AG04450 (cell line): ENCODE results near the gene UMAD1. TPM values are rescaled to one million over a fixed set of nuclear protein-coding genes. Genes with fewer than 3 reads are reported as not detected.

Experiments
- CTCF ChIA-PET: fragments of 300-600, 350-600 bp; formaldehyde crosslinking; extraction: SDS; loops from one replicate; lab custom pipeline; 2022; ENCODE audit warnings: antibody characterized with exemption, inconsistent platforms; lab: Charles Lee
- POLR2A ChIA-PET: fragments of 350-600 bp; formaldehyde crosslinking; extraction: SDS; loops from one replicate; lab custom pipeline; 2021; ENCODE audit warnings: antibody characterized with exemption, inconsistent platforms; lab: Yijun Ruan, JAX
- DNase-seq: peaks from one replicate; pipeline ENCODE4 v3.0.0-alpha.2; 2011; ENCODE audit warnings: low read depth, low spot score
- H3K27ac ChIP-seq: one replicate; pipeline ENCODE4 v1.5.1; 2012; ENCODE audit warnings: low read depth, low read length, control low read depth
- H3K27me3 ChIP-seq: one replicate; pipeline ENCODE4 v1.6.0; 2012; ENCODE audit warnings: low read length; ENCODE audit not compliant: control insufficient read depth, insufficient read depth
- H3K4me3 ChIP-seq: 2 replicates; pipeline ENCODE4 v1.5.1; 2011; ENCODE audit warnings: mild to moderate bottlenecking, low read depth, low read length, control low read depth
- H3K9me3 ChIP-seq: 2 replicates; pipeline ENCODE4 v1.5.1; 2012; ENCODE audit warnings: low read length; ENCODE audit not compliant: control insufficient read depth, insufficient read depth
- polyA plus RNA-seq: library from polyadenylated mRNA; depleted of rRNA; stranded (reverse); fragments of >200 nt; gene quantifications from 2 replicates; pipeline ENCODE4 v1.2.3, GENCODE V29; 2011
- TF ChIP-seq, protein P1 (sequence below): IDR thresholded peaks from 2 replicates; pipeline ENCODE4 v1.5.1; 2011; ENCODE audit warnings: low read depth, low read length, control low read depth, inconsistent platforms

The UMAD1 gene
- polyA plus RNA-seq, 1 experiment, result 22.8 TPM

DNA sequence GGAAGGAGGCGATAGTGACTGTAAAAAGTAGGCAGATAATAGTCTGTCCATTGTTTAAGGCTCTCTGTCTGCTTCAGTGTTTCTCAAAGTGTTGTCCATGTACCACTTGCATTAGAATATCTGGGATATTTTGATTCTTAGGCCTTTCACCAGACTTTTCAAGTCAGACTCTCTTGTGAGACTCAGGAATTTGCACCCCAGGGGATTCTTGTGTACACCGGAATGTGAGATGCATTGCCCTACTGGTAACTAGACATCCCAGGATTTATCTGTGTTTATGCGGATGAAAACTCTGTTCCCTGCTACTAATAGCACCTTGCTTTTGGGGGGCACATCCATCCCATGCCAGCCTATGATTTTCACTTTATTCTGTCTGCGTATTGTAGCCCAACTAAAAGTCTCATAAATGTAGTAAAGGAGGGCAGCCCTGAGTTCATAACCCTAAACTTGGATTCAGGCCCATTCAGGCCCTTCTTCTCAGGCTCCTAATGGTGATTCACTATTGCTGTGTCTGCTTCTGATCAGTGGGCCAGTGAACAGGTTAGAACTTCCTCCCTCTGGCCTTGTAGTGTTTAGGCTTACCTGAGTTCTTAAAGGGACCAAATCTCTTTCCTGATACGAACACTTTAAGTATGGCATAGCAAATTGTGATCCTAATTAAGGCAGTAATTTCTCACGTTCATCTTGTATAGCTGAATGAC, 149.6 kb downstream of the UMAD1 start:
- no peak for DNase-seq
- POLR2A ChIA-PET, result no interaction called here

DNA sequence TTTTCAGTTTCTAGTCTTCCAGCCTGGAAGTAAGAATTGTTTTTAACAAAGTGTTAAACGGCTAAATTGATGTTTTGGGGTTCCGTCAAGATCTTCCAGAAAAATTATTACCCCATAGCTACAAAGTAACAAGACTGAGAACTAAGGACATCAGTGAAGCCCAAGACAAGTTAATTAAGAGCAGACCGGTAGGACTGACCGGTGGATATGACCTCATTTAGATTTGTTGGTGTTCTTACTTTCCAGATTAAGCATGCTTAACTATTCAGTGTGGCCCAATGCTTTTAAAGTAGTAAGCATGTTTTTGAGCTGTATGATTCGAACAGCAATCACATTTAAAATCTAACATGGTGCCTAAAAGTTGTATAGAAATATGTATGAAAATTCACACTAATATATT, 151.0 kb downstream of the UMAD1 start:
- POLR2A ChIA-PET, result no interaction called here
- H3K27me3 ChIP-seq, result no peaks in the 10 kb centered on the region

More for the DNA sequence above, 149.6 kb downstream of the UMAD1 start:
- Histone ChIP-seq H3K4me3 (no peak overlapping the region), H3K27ac (no peak overlapping the region), H3K27me3 (no peaks in the 10 kb centered on the region), H3K9me3 (no peaks in the 10 kb centered on the region)
- TF ChIP-seq, protein P1, sequence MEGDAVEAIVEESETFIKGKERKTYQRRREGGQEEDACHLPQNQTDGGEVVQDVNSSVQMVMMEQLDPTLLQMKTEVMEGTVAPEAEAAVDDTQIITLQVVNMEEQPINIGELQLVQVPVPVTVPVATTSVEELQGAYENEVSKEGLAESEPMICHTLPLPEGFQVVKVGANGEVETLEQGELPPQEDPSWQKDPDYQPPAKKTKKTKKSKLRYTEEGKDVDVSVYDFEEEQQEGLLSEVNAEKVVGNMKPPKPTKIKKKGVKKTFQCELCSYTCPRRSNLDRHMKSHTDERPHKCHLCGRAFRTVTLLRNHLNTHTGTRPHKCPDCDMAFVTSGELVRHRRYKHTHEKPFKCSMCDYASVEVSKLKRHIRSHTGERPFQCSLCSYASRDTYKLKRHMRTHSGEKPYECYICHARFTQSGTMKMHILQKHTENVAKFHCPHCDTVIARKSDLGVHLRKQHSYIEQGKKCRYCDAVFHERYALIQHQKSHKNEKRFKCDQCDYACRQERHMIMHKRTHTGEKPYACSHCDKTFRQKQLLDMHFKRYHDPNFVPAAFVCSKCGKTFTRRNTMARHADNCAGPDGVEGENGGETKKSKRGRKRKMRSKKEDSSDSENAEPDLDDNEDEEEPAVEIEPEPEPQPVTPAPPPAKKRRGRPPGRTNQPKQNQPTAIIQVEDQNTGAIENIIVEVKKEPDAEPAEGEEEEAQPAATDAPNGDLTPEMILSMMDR, result no peak
- CTCF ChIA-PET, result interaction anchor here (0.7 kb wide), 1 partner anchor 29 kb away, joined by 3 read pairs; no protein-coding TSS in a partner anchor

DNA sequence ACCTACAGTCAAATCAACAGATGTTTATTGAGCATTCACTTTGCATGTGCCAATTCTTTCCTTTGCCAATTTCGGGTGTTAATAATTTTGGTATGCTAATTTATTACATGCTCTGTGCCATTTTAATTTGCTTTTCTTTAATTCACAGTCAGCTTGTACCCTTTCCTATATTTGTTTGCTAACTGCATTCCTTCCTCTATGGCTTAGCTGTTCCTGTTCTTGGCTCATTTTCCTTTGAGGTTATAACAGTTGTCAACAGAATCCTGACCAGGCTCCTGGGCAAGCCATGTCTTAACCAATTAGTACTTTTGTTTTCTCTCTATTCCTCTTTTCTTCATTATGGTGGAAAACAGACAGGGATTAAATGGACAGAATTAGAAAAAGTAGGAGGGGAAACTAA, 151.5 kb downstream of the UMAD1 start:
- CTCF ChIA-PET, result no interaction called here
- Histone ChIP-seq H3K27ac (no peak overlapping the region), H3K27me3 (no peaks in the 10 kb centered on the region), H3K4me3 (no peak overlapping the region), H3K9me3 (no peaks in the 10 kb centered on the region)
- no peak for DNase-seq
- TF ChIP-seq, protein P1, result no peak
- POLR2A ChIA-PET, result no interaction called here

More for the DNA sequence above, 151.0 kb downstream of the UMAD1 start:
- DNase-seq, result no peak
- TF ChIP-seq, protein P1, result no peak
- CTCF ChIA-PET, result no interaction called here
- Histone ChIP-seq H3K9me3 (no peaks in the 10 kb centered on the region), H3K4me3 (no peak overlapping the region), H3K27ac (no peak overlapping the region)

DNA sequence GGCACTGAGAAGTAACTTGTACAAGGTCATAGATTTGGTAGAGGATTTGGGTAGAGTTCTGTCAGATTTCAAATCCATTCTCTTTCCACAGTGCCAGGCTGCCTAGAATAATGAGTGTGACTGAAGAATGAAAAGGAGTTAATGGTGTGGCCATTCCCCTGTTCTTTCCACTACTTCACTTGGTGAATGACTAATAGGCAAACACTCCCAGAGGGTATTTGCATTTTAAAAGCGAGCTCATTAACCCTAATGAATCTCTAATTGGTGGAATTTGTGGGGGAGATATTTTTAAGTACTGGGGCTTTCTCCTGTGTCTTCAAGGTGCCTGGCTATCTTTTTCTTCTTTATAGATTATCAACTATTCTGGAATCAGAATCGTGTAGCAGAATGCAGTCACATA, 152.7 kb downstream of the UMAD1 start:
- H3K9me3 ChIP-seq, result no peaks in the 10 kb centered on the region
- POLR2A ChIA-PET, result no interaction called here
- TF ChIP-seq, protein P1, result no peak

DNA sequence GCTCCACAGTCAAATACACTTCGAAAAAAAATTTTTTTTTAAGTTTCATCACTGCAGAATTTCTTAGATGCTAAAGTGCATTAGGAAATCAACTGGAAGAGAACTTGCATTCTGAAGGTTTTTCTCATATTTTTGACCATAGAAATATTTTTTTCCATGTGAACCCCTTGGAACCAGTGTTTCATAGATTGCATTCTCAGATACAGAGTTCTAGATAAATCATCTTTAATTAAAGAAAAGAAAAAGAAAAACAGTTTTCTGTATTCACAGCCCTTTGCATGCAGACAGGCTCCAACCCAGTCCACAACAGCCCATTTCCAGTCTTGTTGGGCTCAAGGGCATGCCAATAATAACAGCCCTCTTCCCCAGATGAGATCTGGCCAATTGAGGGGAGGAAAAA, 153.4 kb downstream of the UMAD1 start:
- POLR2A ChIA-PET, result no interaction called here

More for the DNA sequence above, 152.7 kb downstream of the UMAD1 start:
- Histone ChIP-seq H3K4me3 (no peak overlapping the region), H3K27ac (no peak overlapping the region), H3K27me3 (no peaks in the 10 kb centered on the region)
- DNase-seq, result no peak
- CTCF ChIA-PET, result no interaction called here

More for the DNA sequence above, 153.4 kb downstream of the UMAD1 start:
- CTCF ChIA-PET, result interaction anchor here (2.0 kb wide), 1 partner anchor 113 kb away, joined by 5 read pairs; no protein-coding TSS in a partner anchor
- TF ChIP-seq, protein P1, result no peak
- no peak for DNase-seq
- Histone ChIP-seq H3K27ac (no peak overlapping the region), H3K4me3 (no peak overlapping the region), H3K9me3 (no peaks in the 10 kb centered on the region), H3K27me3 (no peaks in the 10 kb centered on the region)
